H1 (cell line): ENCODE measurements around the gene RHO.
"Not testable (repeated sequence)": the region's sequence is repeated elsewhere in the genome, so short reads cannot be mapped to it uniquely, and the experiment has no call there.

ENCODE experiments used
- BACH1 ChIP-seq: IDR thresholded peaks from 2 replicates; pipeline ENCODE4 v1.6.1; 2012; ENCODE audit warnings: low read length, improper control_type of control experiment
- BCL11A ChIP-seq, 2 experiments: IDR thresholded peaks; one replicate each; pipeline ENCODE4 v1.6.1; 2011; ENCODE audit warnings: low read depth in 2 of 2, low read length in 2 of 2, mild to moderate bottlenecking in 2 of 2
- CBX8 ChIP-seq: fragments of 300-800, 300-1000 bp; sonication (generic); IDR thresholded peaks from 2 replicates; pipeline ENCODE4 v1.7.1; 2016; ENCODE audit warnings: low read depth, low read length, borderline replicate concordance
- CTCF ChIP-seq, 3 experiments: IDR thresholded peaks; 1 replicate in 2 of 3; 2 replicates in 1 of 3; pipeline versions ENCODE4 v1.5.1 to v1.6.1; 2011; ENCODE audit warnings: low read length in 3 of 3, mild to moderate bottlenecking in 3 of 3, inconsistent platforms in 2 of 3, low read depth in 1 of 3, moderate library complexity in 1 of 3; ENCODE audit not compliant: insufficient read depth in 1 of 3; ENCODE audit errors: control extremely low read depth in 1 of 3
- EP300 ChIP-seq, 2 experiments: IDR thresholded peaks; 1 replicate in 1 of 2; 2 replicates in 1 of 2; pipeline ENCODE4 v1.6.1; 2011 to 2012; ENCODE audit warnings: low read depth in 2 of 2, low read length in 2 of 2, mild to moderate bottlenecking in 2 of 2, borderline replicate concordance in 1 of 2, inconsistent platforms in 1 of 2, moderate library complexity in 1 of 2
- KDM5A ChIP-seq: fragments of 200-600 bp; IDR thresholded peaks from 2 replicates; pipeline ENCODE4 v1.7.1; 2012; ENCODE audit warnings: mild to moderate bottlenecking, low read length, inconsistent platforms, mixed read lengths
- POLR2A ChIP-seq, 2 experiments: IDR thresholded peaks; 1 replicate in 1 of 2; 2 replicates in 1 of 2; pipeline ENCODE4 v1.6.1; 2011; ENCODE audit warnings: low read depth in 2 of 2, low read length in 2 of 2, mild to moderate bottlenecking in 2 of 2; ENCODE audit errors: control extremely low read depth in 1 of 2
- RBBP5 ChIP-seq: IDR thresholded peaks from 2 replicates; pipeline ENCODE4 v1.7.1; 2012; ENCODE audit warnings: low read depth, mild to moderate bottlenecking, inconsistent platforms, low read length, moderate library complexity, borderline replicate concordance
- TCF12 ChIP-seq: IDR thresholded peaks from 2 replicates; pipeline ENCODE4 v1.6.1; 2011; ENCODE audit warnings: low read depth, mild to moderate bottlenecking, low read length
- TEAD4 ChIP-seq: IDR thresholded peaks from 2 replicates; pipeline ENCODE4 v1.6.1; 2012; ENCODE audit warnings: low read depth, low read length, inconsistent platforms, mixed read lengths
- YY1 ChIP-seq: IDR thresholded peaks from 2 replicates; pipeline ENCODE4 v1.6.1; 2011; ENCODE audit warnings: low read depth, mild to moderate bottlenecking, low read length

- not testable (repeated sequence) for TF ChIP-seq RBBP5; POLR2A (IDR thresholded peaks at IDR 0.05; ENCODE audit: control extremely low read depth in 1 of 2, low read depth in 2 of 2, low read length in 2 of 2); BCL11A (IDR thresholded peaks at IDR 0.05; ENCODE audit: low read depth in 2 of 2, low read length in 2 of 2); CTCF (IDR thresholded peaks at IDR 0.05; ENCODE audit: control extremely low read depth in 1 of 3, insufficient read depth in 1 of 3, low read depth in 1 of 3, low read length in 3 of 3); TCF12; TEAD4; YY1; EP300 (IDR thresholded peaks at IDR 0.05; ENCODE audit: borderline replicate concordance in 1 of 2, low read depth in 2 of 2, low read length in 2 of 2); CBX8; KDM5A; BACH1
Observed at GRCh38 chr3:129489258-129489657, 39.2 kb upstream of the RHO start.
